NCI-H2107 treated with DMSO at 0.1 percent for 48 hours (cell line): ENCODE data around the gene ATP6V0B.
A peak's percentile ranks its signal among the peaks of the same experiment; 100 is the strongest.

Source experiments
- DNase-seq: peaks from one replicate; lab custom pipeline; 2025; ENCODE audit not compliant: unreplicated experiment; lab: John Stamatoyannopoulos, UW

The ATP6V0B gene

GRCh38 chr1:43968348-43968948 lies 6.3 kb upstream of the ATP6V0B start:
- no peak for DNase-seq

DNA sequence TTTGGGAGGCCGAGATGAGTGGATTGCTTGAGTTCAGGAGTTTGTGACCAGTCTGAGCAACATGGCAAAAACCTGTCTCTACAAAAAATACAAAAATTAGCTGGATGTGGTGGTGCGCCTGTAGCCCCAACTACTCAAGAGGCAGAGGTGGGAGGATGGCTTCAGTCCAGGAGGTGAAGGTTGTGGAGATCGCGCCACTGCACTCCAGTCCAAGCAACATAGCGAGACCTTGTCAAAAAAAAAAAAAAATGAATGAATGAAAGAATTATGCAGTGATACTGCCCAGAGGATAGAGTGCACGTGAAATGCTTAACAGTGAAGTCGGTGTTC lies 5.4 kb upstream of the ATP6V0B start:
- no peak for DNase-seq

GRCh38 chr1:43969746-43970466 lies 4.9 kb upstream of the ATP6V0B start, which contains the start of gene DPH2:
DPH2 (plus strand) TSS chr1:43970010; CDS start chr1:43970176, 166 bp downstream.
- peak; percentile 97 for DNase-seq

DNA sequence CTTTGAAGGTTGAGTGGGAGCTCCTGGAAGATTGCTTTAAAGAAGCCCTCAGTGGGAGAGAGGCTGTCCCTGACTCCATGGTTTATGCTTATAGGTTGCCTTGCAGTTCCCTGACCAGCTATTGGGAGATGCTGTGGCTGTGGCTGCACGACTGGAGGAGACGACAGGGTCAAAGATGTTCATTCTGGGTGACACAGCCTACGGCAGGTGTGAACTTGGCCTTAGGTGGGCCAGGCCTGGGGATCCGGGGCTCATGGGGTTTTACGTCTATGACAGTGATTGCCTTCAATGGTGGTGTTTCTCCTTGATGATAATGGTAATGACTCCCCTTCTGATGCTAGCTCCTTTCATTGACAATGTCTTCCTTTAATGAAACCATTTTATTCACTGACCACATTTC lies 4.3 kb upstream of the ATP6V0B start:
- no peak for DNase-seq

- DNase-seq: no peak
Measured at GRCh38 chr1:43970911-43971310, 3.8 kb upstream of the ATP6V0B start.

- DNase-seq: no peak
Measured at GRCh38 chr1:43971336-43971980, 3.3 kb upstream of the ATP6V0B start.

GRCh38 chr1:43973981-43974442 lies 748 bp upstream of the ATP6V0B start:
- DNase-seq: peak; percentile 85

- DNase-seq: no peak
Measured at GRCh38 chr1:43975249-43975961, 645 bp downstream of the ATP6V0B start.

DNA sequence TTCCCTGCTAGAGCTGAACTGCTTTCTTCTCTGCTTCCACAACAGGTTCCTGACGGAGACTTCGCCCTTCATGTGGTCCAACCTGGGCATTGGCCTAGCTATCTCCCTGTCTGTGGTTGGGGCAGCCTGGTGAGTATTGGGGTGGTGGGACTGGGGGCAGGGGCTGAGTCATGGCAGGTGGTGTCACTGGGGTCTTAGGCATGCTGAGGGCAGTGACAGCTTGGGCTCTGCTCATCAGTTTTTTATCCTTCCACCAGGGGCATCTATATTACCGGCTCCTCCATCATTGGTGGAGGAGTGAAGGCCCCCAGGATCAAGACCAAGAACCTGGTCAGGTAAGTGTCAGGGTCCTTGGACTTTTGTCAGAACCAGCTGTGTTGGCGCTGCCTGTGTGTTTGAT lies 1.3 kb downstream of the ATP6V0B start:
- no peak for DNase-seq

DNA sequence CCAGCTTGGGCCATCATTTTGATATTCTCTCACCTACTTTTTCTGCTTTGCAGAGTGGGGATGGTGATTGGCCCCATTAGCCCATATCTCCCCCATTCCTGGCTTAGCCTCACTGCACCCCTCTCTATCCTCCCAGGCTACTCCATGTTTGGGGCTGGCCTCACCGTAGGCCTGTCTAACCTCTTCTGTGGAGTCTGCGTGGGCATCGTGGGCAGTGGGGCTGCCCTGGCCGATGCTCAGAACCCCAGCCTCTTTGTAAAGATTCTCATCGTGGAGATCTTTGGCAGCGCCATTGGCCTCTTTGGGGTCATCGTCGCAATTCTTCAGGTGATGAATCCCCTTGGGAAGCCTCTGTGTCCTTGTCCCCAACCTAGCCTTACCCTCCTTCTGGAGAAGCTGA lies 2.1 kb downstream of the ATP6V0B start:
- no peak for DNase-seq

- DNase-seq: no peak
Measured at GRCh38 chr1:43977376-43978263, 2.9 kb downstream of the ATP6V0B start.

GRCh38 chr1:43978264-43978550 lies 3.4 kb downstream of the ATP6V0B start:
- DNase-seq: no peak

GRCh38 chr1:43978551-43979260 lies 3.9 kb downstream of the ATP6V0B start, which contains the start of gene B4GALT2:
B4GALT2 (plus strand) TSS chr1:43979210; CDS start chr1:43981161, 1,951 bp downstream.
- DNase-seq: no peak

DNA sequence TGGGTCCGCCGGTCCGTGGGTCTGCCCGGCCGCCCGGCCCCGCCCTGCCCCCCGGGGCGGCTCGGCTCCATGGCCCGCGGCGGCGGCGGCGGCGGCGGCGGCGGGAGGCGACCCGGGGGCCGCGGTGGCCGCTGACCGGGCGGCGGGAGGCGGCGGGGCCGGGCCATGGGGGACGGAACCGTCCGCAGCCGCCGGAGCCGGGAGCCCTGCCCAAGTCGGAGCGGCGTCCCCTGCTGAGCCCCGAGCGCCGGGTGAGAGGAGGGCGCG lies 4.4 kb downstream of the ATP6V0B start:
- DNase-seq: no peak

- peak; percentile 32 for DNase-seq
Measured at GRCh38 chr1:43979528-43980254, 4.9 kb downstream of the ATP6V0B start.

DNA sequence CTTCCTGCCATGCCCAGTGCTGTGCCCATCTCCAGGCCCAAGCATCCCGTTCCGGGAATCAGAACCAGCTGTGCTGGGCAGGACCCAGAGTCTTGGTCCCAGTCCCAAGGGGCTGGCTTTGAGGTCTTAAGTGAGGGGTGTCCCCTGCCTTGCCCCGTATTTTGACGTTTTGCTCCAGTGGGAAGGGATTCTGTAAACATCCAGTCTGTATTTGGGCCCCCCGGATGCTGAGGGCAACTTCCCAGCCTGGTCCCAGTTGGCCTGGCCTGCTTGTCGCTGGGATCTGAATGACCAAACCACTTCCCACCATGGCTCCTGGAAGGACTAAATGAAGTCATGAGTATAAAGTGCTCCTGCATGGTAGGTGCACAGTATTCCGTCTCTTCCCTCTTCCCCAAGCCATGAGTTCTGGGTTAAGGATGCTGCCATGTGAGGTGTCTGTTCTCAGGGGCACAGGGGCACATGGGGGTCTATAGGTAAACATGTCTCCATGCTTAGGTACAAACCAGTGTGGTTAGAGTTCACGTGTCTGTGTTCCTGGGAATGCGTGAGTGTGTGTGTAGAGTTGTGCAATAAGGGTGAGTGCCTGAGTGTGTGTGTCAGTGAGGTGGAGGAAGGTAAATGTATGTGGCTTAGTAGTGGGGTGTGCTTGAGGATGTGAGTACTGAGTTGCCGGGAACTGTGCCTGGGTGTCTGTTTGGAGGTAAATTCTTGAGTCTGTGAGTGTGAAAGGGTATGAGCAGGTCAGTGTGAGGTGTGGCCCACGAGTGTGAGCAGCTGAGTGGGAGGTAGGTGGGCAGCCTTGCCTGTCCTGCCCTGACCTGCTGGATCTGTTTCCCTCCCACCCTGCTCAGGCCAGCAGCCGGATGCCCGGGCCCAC lies 5.7 kb downstream of the ATP6V0B start:
- DNase-seq: no peak

DNA sequence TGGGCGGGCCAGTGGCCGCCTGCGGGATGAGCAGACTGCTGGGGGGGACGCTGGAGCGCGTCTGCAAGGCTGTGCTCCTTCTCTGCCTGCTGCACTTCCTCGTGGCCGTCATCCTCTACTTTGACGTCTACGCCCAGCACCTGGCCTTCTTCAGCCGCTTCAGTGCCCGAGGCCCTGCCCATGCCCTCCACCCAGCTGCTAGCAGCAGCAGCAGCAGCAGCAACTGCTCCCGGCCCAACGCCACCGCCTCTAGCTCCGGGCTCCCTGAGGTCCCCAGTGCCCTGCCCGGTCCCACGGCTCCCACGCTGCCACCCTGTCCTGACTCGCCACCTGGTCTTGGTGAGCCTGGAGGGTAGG lies 6.4 kb downstream of the ATP6V0B start:
- no peak for DNase-seq

DNA sequence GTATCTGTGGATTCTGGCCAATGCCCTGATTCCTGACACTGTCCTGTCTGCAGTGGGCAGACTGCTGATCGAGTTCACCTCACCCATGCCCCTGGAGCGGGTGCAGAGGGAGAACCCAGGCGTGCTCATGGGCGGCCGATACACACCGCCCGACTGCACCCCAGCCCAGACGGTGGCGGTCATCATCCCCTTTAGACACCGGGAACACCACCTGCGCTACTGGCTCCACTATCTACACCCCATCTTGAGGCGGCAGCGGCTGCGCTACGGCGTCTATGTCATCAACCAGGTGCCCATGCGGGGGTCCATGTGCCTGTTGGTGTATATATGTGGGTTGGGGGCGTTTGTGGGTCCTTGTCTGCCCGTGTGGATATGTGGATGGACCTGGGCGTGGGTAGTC lies 6.9 kb downstream of the ATP6V0B start:
- no peak for DNase-seq

DNA sequence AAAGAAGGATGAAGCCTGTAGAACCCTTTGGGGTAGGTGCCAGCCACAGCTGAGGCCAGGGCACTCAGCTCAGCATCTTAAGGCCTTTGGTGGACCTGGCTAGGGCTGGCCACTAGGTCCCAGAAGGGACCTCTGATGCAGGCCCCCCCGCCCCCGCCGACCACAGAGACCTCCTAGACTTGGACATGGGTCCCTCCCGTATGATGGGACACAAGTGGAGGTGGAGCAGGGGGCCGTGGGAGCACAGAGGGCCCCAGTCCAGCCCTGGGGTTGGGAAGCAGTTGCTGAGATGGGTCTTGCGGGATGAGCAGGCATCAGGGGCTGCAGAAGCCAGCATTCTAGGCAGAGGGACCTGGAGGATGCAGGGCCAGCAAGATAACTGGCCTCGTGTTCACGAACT lies 7.5 kb downstream of the ATP6V0B start:
- DNase-seq: no peak
